Stimulated activated CD8-positive, alpha-beta memory T cell treated with anti-CD3 and anti-CD28 coated beads, Interleukin-7, amount 100 ng/mL, for 1 hour (primary cell): ENCODE results near the gene TMEM164.
"Not testable (repeated sequence)": the region's sequence is repeated elsewhere in the genome, so short reads cannot be mapped to it uniquely, and the experiment has no call there.

ENCODE experiments used
- DNase-seq, 2 donors: peaks; one replicate each; pipeline ENCODE4 v3.0.0-alpha.2; 2020; ENCODE audit warnings: low read depth in 2 of 2

Gene TMEM164

GRCh38 chrX:110002300-110003166, at the start of gene TMEM164:
TMEM164 (plus strand) TSS chrX:110003114; CDS start chrX:110003775, 661 bp downstream.
- peak; percentile 56 to 58 for DNase-seq

DNA sequence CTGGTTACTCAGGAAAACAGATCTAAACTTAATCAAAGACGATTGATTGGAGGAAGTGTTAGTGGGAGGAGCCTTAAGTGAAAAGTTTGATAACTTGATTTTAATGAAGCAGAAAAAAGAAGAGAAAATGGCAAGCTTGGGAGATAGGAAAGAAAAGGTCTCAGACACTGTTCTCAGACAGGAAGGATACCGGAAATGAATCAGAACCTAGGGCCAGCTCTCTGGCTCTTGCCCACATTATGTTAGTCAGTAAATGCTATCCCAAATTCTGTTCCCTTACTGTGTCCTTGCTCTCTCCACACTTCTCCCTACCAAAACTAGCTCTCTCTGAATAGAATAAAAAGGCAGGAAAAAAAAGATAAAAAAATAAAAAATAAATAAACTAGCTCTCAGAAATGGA, 48.6 kb upstream of the TMEM164 start:
- DNase-seq = no peak

GRCh38 chrX:109954955-109955354, 48.0 kb upstream of the TMEM164 start:
- DNase-seq = no peak

DNA sequence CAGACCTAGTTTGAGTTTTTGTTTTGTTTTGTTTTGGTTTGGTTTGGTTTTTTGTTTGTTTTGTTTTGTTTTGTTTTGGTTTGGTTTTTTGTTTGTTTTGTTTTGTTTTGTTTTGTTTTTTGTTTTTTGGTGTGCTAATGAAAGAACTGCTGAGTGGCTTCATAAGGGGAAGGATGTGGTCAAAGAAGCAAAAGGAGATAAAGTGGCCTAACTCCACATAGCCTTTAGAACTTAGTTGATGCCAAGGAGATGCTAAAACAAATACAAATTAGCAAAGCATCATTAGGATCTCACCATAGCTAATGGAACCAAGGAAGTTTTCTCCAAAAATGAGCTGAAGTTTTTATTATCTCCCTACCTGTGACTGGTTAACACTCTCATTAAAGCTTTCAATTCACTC, 44.6 kb upstream of the TMEM164 start:
- DNase-seq = no peak

DNA sequence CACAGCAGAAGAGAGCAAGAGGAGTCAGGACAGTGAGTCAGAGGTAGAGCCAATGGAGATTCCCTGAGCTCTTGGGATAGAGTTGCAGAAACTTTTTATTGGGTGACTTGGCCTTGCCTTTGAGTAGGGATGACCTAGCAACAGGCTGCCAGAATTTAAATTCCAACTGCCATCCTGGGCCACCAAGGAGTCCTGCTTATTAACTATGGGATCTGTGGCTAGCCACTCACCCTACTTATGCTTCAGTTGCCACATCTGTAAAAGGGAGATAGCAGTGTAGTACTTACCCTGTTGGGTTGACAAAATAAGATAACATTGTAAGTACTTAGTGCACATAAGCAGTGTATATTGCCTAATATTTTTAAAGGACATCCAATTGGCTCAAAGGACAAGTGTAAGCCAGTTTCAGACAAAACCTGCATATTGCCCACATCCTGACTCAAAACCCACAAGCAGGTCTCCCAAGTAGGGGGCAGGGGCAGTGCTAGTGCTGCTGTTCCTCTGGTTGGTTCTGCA, 43.5 kb upstream of the TMEM164 start:
- no peak for DNase-seq

GRCh38 chrX:109964390-109964789, 38.5 kb upstream of the TMEM164 start:
- DNase-seq = no peak

DNA sequence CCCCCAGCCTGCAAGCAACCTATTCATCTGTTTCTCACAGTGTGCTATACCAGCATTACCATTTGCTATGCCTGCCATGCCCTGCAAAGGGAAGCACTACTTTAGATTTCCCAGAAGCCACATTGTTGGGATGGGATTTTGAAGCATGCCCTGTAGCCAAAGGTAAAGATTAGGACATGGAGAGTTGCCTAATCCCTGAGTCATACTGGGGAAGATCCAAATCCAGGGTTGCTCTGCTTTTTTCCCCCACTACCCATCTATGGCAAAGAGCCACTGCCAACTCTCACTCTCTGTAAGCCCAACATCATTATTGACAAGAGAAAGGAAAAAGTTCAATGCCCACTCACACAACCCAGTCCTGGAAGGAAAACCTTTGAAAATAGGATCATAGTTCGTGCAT, 36.7 kb upstream of the TMEM164 start:
- DNase-seq = no peak

- no peak for DNase-seq
These were observed 35.8 kb upstream of the TMEM164 start for GRCh38 chrX:109967156-109967555.

- DNase-seq = not testable (repeated sequence)
These were observed 32.1 kb upstream of the TMEM164 start for GRCh38 chrX:109970841-109971240.

- no peak for DNase-seq
These were observed 27.8 kb upstream of the TMEM164 start for GRCh38 chrX:109974906-109975655.

DNA sequence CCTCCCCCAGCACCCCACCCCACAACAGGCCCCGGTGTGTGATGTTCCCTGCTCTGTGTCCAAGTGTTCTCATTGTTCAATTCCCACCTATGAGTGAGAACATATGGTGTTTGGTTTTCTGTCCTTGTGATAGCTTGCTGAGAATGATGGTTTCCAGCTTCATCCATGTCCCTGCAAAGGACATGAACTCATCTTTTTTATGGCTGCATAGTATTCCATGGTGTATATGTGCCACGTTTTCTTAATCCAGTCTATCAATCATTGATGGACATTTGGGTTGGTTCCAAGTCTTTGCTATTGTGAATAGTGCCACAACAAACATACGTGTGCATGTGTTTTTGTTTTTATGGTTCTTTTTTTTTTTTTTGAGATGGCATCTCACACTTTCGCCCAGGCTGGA, 17.7 kb upstream of the TMEM164 start:
- not testable (repeated sequence) for DNase-seq

DNA sequence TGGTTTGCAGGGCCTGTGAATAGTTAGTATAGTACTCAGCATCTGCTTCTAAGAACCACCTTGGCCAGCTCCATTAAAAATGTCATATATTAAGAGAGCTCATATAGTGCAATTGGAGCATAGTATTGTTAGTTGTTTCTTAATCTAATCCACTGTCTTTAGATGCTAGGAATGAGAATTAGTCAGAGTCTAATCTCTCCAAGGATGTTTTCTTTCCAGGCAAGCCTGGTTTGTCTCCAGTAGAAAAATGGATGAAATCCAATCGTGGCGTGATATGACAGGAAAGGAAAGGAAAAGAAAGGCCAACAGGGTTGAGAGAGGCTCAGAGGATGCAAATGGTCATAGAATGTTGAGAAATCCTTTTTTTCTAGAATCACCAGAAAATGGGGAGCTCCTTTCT, 15.0 kb upstream of the TMEM164 start:
- DNase-seq = no peak

GRCh38 chrX:109990582-109991276, 12.2 kb upstream of the TMEM164 start:
- DNase-seq = no peak

DNA sequence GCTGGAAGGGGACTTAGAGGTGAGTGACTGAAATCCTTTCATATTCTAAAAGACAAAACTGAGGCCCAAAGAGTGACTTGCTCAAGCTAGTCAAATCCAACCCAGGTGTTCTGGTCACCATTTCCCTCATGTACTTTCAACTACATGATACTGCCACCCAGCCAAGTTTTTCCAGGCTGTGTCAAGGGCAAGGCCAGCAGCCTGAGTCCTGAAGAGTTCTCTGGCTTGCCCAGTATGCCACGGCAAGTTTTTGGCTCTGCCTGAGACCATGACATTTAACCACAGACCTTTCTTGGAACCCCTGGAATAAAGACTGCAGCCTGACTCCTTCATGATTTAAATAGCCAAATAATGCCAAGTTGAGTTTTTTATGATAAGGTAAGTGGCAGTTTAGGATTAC, 10.7 kb upstream of the TMEM164 start:
- no peak for DNase-seq

GRCh38 chrX:109995155-109995554, 7.8 kb upstream of the TMEM164 start:
- no peak for DNase-seq

DNA sequence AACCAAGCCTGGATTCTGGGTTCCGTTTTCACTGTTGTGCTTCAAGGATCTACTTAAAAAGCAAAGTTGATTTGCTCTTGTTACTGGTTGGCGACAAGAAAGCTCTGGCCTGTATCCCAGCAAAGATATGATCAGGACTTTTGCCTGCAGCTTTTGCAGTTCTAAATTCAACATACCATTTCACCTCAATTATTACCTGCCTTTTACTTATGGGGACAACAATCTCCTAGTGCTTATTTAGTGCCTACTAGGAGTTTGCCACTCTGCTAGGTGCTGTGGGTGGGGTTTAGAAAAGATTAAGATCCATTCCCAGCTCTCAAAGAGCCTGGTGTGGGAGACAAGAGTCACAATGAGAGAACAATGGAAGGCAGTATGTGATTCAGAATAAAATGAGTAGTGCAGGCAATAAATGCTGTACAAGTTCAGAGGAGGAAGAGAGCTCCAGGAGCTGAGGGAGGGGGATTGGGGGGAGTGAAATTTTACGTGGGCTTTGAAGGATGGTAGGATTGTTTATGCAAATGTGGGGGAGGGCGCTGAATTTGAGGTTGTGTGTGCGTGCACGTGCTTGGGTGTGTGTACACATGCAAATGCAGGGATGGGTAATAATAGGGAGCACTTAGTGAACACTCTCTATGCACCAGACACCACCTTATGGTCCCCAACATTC, 5.0 kb upstream of the TMEM164 start:
- DNase-seq = no peak

DNA sequence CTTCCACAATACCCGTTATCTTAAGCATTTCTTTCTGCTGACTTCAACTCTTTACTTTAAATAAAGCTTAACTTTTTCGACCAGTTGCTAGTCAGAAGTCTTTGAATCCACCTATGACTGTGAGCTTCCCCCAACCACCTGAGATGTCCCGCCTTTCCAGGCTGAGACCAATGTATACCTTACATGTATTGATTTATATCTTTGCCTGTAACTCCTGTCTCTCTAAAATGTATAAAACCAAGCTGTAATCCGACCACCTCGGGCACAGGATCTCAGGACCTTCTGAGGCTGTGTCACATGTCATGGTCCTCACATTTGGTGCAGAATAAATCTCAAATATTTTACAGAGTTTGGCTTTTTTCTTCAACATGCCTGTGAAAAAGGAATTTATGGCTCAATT, 2.9 kb upstream of the TMEM164 start:
- no peak for DNase-seq

DNA sequence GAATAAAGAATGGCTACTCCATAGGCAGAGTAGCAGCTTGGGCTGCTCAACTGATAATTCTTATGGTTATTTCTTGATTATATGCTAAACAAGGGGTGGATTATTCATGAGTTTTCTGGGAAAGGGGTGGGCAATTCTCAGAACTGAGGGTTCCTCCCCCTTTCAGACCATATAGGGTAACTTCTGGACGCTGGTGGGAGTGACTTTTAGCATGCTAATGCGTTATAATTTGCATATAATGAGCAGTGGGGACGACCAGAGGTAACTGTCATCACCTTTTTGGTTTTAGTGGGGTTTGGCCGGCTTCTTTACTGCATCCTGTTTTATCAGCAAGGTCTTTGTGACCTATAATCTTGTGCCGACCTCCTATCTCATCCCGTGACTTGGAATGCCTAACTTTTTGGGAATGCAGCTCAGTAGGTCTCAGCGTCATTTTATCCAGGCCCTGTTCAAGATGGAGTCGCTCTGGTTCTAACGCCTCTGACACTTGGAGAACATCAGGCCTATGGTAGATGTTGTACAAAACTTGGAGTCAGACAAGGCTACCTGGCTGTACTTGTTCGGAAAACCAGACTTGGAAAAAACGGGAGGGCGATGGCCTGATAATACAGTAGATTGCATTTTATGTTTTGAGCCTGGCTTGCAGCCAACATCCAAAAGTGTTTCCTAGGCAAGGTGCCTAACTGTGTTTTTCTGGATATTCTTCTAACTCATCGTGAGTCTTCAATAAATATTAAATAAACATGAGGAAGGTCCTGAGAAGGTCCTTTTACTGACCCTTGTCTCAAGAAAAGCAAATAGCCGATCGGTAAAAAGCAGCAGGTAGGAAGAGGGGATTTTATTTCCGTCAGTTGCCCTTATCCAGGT, 1.8 kb upstream of the TMEM164 start:
- no peak for DNase-seq

- DNase-seq = no peak
These were observed 1.1 kb upstream of the TMEM164 start for GRCh38 chrX:110001740-110002299.
